HG02840 (cell line): Measurements from ENCODE around the gene MBP.

Experiments used
- ATAC-seq: cut with Tn5 transposase; IDR thresholded peaks from one replicate; pipeline ENCODE4 v1.9.1; 2021; ENCODE audit warnings: mild to moderate bottlenecking, moderate library complexity, moderate number of reproducible peaks; ENCODE audit not compliant: unreplicated experiment, low FRiP score

The MBP gene

GRCh38 chr18:77069931-77070330 lies 62.7 kb downstream of the MBP start:
- ATAC-seq = no peak

GRCh38 chr18:77069482-77069881 lies 63.1 kb downstream of the MBP start:
- no peak for ATAC-seq

DNA sequence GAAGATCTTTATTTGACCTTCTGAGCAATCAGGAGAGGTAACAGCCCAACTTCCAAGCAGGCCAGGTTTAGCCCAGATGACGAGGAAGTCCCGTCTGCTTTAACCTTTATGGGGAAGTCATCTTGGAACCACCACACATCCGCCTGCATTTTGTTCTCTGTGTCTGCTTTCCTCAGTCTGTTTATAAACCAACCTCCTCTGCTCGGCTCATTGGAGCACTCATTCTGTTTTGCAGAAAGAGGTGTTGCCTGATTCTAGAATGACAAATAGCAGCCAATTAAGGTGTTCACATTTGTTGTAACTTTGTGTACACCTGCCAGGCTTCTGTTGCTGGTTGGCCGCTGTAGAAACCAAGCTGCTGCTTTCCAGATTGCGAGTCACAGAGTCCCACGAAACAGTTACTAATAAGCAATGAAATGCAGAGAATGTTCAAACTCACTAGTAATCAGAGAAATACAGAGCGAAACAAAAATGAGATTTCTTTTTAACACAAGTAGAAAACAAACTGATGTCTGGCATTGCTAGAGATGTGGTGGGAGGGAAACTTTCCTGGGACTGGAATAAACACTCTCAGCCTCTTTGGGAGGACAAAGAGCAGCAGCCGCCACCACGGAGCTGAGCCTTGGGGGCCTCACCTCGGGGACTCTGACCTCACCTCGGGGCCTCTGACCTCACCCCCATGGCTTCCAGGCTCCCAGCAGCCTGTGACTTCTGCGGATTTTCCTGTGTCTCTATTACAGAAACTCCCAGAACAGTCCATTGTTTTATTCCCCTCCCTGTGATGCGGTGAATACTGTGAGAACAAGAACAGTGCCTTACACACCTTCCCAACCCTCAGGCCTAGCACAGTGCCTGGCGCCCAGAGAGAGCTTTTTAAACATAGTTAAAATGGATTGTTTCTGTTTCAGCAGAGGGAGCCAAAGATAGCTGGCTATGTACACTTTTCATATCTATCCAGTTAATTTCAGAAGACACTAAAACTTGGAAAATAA lies 64.0 kb downstream of the MBP start:
- no peak for ATAC-seq

DNA sequence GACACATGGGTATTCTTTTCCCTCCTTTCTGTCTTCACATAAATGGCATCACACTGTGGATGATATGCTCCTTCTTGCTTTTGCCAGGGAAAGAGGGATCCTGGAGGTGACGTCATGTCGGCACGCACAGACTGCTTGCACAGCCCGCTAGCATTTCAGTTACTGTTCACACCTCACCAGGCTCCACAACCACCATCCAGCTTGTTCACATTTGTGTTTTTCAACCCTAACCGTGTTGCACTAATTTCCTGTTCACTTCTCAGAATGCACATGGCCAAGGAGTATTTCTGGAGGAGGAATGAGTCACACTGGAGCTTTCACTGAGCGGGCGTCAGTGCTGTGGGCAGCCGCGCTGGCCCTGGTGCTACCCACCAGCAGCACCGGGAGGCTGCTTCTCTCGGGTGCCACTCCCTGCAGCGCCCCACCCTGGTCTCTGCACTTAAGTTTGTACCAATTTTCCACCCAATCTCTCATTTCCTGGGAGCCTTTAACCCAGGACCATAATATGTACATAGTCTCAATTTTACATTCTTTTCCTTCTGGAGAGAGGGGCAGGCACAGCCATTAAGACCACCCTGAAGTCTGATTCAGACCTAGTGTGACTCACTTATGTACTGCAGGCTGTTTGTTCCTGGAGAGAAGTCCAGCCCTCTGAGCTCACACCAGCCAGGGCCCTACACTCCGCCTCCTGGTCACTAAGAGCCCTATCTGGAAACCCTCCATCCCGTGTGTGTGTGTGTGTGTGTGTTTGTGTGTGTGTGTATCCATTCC lies 65.1 kb downstream of the MBP start:
- no peak for ATAC-seq

DNA sequence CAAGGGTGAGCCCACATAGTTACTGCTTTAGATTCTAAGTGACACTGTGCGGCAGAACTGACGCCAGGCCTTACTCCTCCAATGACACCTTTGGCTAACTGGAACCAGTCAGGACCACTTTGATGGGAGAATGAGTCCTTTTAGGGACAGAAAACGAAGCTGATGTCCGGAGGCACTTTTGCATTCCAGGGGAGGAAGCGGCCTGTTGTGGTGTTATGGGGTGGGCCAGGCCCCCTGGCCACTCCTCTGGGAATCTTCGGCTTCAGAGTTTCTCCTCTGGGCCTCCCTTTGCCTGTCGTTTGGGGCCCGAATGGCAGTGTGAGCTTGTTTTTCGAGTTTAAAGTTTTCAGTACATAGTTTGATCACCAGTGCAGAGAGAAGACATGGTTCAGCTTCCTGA lies 65.9 kb downstream of the MBP start:
- ATAC-seq = no peak

GRCh38 chr18:77066101-77066500 lies 66.5 kb downstream of the MBP start:
- ATAC-seq = no peak

GRCh38 chr18:77065221-77065981 lies 67.2 kb downstream of the MBP start:
- no peak for ATAC-seq

- peak; percentile 44 for ATAC-seq
Observed at GRCh38 chr18:77063260-77063659, 69.3 kb downstream of the MBP start.

GRCh38 chr18:77062518-77063003 lies 70.0 kb downstream of the MBP start:
- ATAC-seq = peak; percentile 65

- ATAC-seq = peak; percentile 60
Observed at GRCh38 chr18:77061946-77062517, 70.6 kb downstream of the MBP start.

- ATAC-seq = no peak
Observed at GRCh38 chr18:77061281-77061945, 71.2 kb downstream of the MBP start.

- ATAC-seq = no peak
Observed at GRCh38 chr18:77060151-77060550, 72.4 kb downstream of the MBP start.

GRCh38 chr18:77059294-77059916 lies 73.2 kb downstream of the MBP start:
- no peak for ATAC-seq

- no peak for ATAC-seq
Observed at GRCh38 chr18:77058290-77058835, 74.2 kb downstream of the MBP start.

DNA sequence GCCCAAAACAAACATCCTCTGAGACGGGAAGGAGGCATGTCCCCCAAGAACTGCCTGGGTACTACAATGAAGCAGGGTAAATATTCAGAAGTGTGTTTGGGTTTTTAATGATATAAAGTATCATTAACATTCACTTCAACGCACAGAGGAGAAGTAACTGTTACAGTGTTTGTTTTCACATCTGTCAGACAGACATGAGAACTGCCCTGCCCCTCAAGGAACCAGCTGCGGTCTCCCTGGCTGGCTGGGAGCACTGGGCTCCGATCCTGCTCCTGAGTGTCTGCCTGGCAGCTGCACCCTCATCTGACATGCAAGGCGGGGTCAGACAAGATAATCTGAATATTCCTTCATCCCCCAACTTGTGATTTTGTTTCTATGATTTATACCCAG lies 75.6 kb downstream of the MBP start:
- ATAC-seq = no peak

GRCh38 chr18:77056344-77057005 lies 76.1 kb downstream of the MBP start:
- ATAC-seq = no peak

GRCh38 chr18:77055429-77056300 lies 76.9 kb downstream of the MBP start:
- ATAC-seq = no peak
